Gastrocnemius medialis (tissue), 4 donors: Measurements from ENCODE around the gene PHLDA2.

Experiments
- POLR2A ChIP-seq, 2 donors: fragments of 450-650 bp; IDR thresholded peaks; one replicate each; pipeline ENCODE4 v1.6.1; 2017; ENCODE audit warnings: antibody characterized with exemption in 2 of 2, mild to moderate bottlenecking in 2 of 2, moderate library complexity in 2 of 2
- TF ChIP-seq, protein P1 (sequence below), 5 experiments: fragments of 450-650 bp in 3 of 5; fragments of 200-600 bp in 2 of 5; sonication (generic) in 2 of 5; IDR thresholded peaks in 4 of 5; conservative IDR thresholded peaks in 1 of 5; 1 replicate in 4 of 5; 2 replicates in 1 of 5; pipeline ENCODE4 v1.5.1; 2016 to 2019; ENCODE audit warnings: antibody characterized with exemption in 5 of 5, mild to moderate bottlenecking in 3 of 5, moderate library complexity in 3 of 5

DNA sequence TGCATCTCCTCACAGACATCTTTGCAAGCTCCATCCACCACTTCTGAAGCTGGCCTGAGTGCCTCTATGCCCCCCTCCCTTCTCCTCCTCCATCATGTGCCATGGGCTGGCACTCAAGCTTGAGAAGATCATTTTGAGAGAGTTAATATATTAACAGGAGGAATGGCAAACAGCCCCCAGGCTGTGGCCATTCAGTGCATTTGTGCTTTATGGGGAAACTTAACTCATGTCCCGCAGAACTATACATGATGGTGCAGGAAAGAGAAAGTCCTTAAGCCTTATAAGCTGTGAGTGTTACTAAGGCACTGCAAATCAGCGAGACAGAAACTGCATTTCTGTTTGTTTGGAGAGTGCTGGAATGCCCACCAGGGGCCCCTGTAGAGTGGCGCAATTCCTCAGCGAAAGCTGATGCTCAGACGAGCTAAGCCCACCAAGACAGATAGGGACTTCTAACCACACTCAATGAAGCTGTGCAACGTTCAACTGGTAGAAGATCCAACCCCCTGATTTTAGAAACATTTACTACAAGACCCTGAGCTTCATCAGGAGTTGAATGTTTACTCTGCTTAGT is 26.8 kb upstream of the PHLDA2 start:
- TF ChIP-seq, protein P1, sequence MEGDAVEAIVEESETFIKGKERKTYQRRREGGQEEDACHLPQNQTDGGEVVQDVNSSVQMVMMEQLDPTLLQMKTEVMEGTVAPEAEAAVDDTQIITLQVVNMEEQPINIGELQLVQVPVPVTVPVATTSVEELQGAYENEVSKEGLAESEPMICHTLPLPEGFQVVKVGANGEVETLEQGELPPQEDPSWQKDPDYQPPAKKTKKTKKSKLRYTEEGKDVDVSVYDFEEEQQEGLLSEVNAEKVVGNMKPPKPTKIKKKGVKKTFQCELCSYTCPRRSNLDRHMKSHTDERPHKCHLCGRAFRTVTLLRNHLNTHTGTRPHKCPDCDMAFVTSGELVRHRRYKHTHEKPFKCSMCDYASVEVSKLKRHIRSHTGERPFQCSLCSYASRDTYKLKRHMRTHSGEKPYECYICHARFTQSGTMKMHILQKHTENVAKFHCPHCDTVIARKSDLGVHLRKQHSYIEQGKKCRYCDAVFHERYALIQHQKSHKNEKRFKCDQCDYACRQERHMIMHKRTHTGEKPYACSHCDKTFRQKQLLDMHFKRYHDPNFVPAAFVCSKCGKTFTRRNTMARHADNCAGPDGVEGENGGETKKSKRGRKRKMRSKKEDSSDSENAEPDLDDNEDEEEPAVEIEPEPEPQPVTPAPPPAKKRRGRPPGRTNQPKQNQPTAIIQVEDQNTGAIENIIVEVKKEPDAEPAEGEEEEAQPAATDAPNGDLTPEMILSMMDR (IDR thresholded peaks at IDR 0.05 in 4 of 5, conservative IDR thresholded peaks at IDR 0.05 in 1 of 5), result no peak
- TF ChIP-seq POLR2A (IDR thresholded peaks at IDR 0.05), result no peak
